ENCODE measurements around the gene VWA8. TPM values are rescaled to one million over a fixed set of nuclear protein-coding genes. Genes with fewer than 3 reads are reported as not detected.

The VWA8 gene
- total RNA-seq, 1 donor from 2014 or later: 19.6 TPM

DNA sequence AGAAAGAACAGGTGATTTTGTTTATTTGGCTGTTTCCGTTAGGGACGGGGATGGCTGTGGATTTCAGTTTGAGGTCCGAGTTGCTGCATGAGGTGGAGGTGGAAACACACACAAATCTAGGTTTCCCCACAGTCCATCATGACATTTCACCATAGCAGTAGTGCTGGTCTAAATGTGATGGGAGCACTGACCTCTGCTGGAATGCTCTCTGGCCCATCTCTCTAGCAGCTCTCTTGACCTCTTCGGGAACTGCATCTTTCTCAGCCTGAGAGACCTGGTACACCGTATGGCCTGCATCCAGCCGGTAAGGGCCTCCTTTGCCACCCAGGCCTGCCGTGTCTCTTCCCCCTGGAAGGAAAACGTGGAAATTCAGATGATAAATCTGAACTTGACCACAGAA, 349.5 kb downstream of the VWA8 start:
- Mint-ChIP-seq H3K4me3 (no peak overlapping the region), H3K4me1 (ENCODE audit: unreplicated experiment) (peaks cover 43% of the 10 kb centered on the region), H3K27ac (peak overlapping the region; percentile 93), H3K36me3 (peaks cover 20% of the 10 kb centered on the region), H3K9me3 (no peaks in the 10 kb centered on the region), H3K27me3 (no peaks in the 10 kb centered on the region)
- TF ChIP-seq, protein P1, sequence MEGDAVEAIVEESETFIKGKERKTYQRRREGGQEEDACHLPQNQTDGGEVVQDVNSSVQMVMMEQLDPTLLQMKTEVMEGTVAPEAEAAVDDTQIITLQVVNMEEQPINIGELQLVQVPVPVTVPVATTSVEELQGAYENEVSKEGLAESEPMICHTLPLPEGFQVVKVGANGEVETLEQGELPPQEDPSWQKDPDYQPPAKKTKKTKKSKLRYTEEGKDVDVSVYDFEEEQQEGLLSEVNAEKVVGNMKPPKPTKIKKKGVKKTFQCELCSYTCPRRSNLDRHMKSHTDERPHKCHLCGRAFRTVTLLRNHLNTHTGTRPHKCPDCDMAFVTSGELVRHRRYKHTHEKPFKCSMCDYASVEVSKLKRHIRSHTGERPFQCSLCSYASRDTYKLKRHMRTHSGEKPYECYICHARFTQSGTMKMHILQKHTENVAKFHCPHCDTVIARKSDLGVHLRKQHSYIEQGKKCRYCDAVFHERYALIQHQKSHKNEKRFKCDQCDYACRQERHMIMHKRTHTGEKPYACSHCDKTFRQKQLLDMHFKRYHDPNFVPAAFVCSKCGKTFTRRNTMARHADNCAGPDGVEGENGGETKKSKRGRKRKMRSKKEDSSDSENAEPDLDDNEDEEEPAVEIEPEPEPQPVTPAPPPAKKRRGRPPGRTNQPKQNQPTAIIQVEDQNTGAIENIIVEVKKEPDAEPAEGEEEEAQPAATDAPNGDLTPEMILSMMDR (conservative IDR thresholded peaks at IDR 0.05): no peak
- no peak for DNase-seq (ENCODE audit: extremely low spot score, unreplicated experiment)

DNA sequence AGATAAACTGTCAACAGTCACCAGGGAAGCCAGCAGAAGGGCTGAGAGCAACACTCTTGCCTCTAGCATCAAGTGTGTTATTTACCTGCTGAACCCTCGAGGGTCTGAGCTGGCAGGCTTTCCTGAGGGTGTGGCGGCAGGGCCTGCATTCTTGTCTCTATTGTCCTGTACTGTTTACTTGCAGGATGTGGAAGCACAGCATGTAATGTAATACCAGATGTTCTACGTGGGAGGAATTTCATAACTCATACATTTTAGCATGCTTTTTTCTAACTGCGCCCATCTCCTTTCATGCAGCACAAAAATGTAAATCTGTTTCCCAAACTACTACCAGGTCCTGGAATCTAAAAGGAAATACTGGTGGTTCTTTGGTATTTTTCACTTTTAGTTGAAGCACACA, 350.5 kb downstream of the VWA8 start:
- H3K9me3 Mint-ChIP-seq: no peaks in the 10 kb centered on the region
- TF ChIP-seq, protein P1 (conservative IDR thresholded peaks at IDR 0.05): no peak
- DNase-seq (ENCODE audit: extremely low spot score, unreplicated experiment): no peak
- no peaks in the 10 kb centered on the region for H3K27me3 Mint-ChIP-seq
- peaks cover 25% of the 10 kb centered on the region for H3K36me3 Mint-ChIP-seq
- peak overlapping the region; percentile 93 for H3K27ac Mint-ChIP-seq
- no peak overlapping the region for H3K4me3 Mint-ChIP-seq
- H3K4me1 Mint-ChIP-seq (ENCODE audit: unreplicated experiment): peaks cover 47% of the 10 kb centered on the region

DNA sequence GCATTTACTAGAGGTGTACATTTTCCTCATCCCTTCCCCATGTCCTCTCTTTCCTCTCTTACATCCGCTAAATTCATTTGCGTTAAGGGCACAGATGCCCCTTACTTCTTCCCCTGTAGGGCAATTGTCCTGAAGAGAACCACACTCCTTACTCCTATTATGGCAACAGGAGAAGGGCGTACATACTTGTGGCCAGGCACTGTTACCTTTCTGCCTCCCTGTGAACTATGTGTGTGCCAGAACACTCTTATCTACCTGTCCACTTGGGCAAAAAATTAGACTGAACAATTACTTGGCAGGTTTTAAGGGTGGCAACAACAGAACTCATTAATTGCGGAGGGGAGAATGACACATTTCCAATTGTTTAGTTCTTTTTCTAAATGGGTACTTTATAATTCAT, 351.1 kb downstream of the VWA8 start:
- peaks cover 28% of the 10 kb centered on the region for H3K36me3 Mint-ChIP-seq
- DNase-seq (ENCODE audit: extremely low spot score, unreplicated experiment): no peak
- H3K4me3 Mint-ChIP-seq: no peak overlapping the region
- TF ChIP-seq, protein P1 (conservative IDR thresholded peaks at IDR 0.05): no peak
- H3K27ac Mint-ChIP-seq: peak overlapping the region; percentile 93
- peaks cover 47% of the 10 kb centered on the region for H3K4me1 Mint-ChIP-seq (ENCODE audit: unreplicated experiment)
- H3K27me3 Mint-ChIP-seq: no peaks in the 10 kb centered on the region
- H3K9me3 Mint-ChIP-seq: no peaks in the 10 kb centered on the region

DNA sequence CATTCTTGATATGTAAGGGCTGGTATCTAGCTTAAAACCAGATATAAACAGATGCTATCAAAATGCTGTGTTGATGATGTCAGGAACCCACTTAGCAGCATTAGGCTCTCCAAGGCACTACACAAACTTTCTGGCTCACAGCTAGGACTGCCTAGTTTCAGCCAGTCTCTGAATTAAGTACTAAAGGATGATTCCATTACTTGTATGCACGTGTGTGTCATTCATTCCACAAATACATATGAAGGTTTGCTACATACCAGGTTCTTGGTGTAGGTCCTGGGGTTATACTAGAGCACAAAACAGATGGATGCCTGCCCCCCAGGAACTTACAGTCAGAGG, 352.1 kb downstream of the VWA8 start:
- DNase-seq (ENCODE audit: extremely low spot score, unreplicated experiment): no peak
- Mint-ChIP-seq H3K27ac (no peak overlapping the region), H3K36me3 (peaks cover 29% of the 10 kb centered on the region), H3K27me3 (no peaks in the 10 kb centered on the region), H3K4me3 (no peak overlapping the region), H3K4me1 (ENCODE audit: unreplicated experiment) (peaks cover 37% of the 10 kb centered on the region), H3K9me3 (no peaks in the 10 kb centered on the region)
- TF ChIP-seq, protein P1 (conservative IDR thresholded peaks at IDR 0.05): no peak

DNA sequence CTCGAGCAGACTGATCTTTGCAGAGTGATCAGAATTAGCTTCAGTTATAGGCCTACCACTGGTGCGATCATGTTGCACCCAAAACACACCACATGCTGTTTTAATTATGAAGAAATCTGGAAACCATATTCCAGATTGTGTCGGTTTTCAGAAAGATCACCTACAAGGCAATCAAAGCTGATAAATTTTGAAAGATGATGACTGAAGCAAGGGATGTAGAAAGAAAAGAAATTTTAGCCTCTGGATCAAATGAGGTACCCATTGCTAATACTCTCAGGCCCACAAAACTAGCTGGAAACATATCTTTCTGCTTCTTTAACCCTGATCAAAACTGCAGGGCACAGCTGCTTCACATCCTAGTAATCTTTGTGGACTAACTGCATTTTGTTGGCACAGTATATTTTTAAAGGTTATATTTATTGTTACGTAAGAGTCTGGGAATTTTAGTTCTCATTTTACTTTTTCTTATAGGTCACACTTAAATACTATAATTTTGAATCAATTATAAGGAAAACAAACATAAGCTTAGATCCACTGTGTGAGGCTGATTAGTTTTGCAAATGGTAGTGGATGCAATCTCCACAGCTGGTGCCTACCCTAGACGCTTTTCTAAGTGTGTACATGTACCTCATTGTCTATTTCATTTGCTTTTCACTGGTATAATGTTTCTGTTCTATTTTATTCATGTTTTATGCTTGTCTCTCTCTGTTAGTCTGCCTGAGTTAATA, 352.6 kb downstream of the VWA8 start:
- no peak for DNase-seq (ENCODE audit: extremely low spot score, unreplicated experiment)
- peaks cover 31% of the 10 kb centered on the region for H3K36me3 Mint-ChIP-seq
- no peaks in the 10 kb centered on the region for H3K27me3 Mint-ChIP-seq
- TF ChIP-seq, protein P1 (conservative IDR thresholded peaks at IDR 0.05): no peak
- H3K4me1 Mint-ChIP-seq (ENCODE audit: unreplicated experiment): peaks cover 31% of the 10 kb centered on the region
- no peaks in the 10 kb centered on the region for H3K9me3 Mint-ChIP-seq
- H3K4me3 Mint-ChIP-seq: no peak overlapping the region
- H3K27ac Mint-ChIP-seq: no peak overlapping the region

Measured in type B pancreatic cell (in vitro differentiated cells).